GM23248 (cell line): ENCODE data around the gene HINT3. TPM values are rescaled to one million over a fixed set of nuclear protein-coding genes. Genes with fewer than 3 reads are reported as not detected.

Experiments used
- DNase-seq: peaks from one replicate; pipeline ENCODE4 v3.0.0-alpha.2; 2015
- H2AFZ ChIP-seq: fragments of 200-600 bp; sonication (generic); 2 replicates; pipeline ENCODE4 v1.6.1; 2016; ENCODE audit warnings: antibody characterized with exemption
- H3F3A ChIP-seq: fragments of 200-600 bp; sonication (generic); 2 replicates; pipeline ENCODE4 v1.6.1; 2016; ENCODE audit warnings: mild to moderate bottlenecking, antibody characterized with exemption, mixed run types; ENCODE audit not compliant: insufficient read depth
- H3K27ac ChIP-seq: fragments of 200-600 bp; sonication (generic); 2 replicates; pipeline ENCODE4 v1.5.1; 2016; ENCODE audit warnings: mild to moderate bottlenecking
- H3K27me3 ChIP-seq: fragments of 200-600 bp; sonication (generic); replicated peaks from 2 replicates; pipeline ENCODE4 v1.6.1; 2016; ENCODE audit warnings: mild to moderate bottlenecking; ENCODE audit not compliant: insufficient read depth
- H3K36me3 ChIP-seq: fragments of 200-600 bp; sonication (generic); 2 replicates; pipeline ENCODE4 v1.6.1; 2016; ENCODE audit warnings: low read depth, mild to moderate bottlenecking
- H3K4me1 ChIP-seq: fragments of 200-600 bp; sonication (generic); 2 replicates; pipeline ENCODE4 v1.6.1; 2016; ENCODE audit warnings: mild to moderate bottlenecking; ENCODE audit not compliant: insufficient read depth
- H3K4me2 ChIP-seq: fragments of 200-600 bp; sonication (generic); one replicate; pipeline ENCODE4 v1.6.1; 2016; ENCODE audit warnings: mild to moderate bottlenecking; ENCODE audit not compliant: unreplicated experiment
- H3K4me3 ChIP-seq: fragments of 200-600 bp; sonication (generic); 2 replicates; pipeline ENCODE4 v1.5.1; 2016; ENCODE audit warnings: mild to moderate bottlenecking
- H3K79me2 ChIP-seq: fragments of 200-600 bp; sonication (generic); 2 replicates; pipeline ENCODE4 v1.6.1; 2016; ENCODE audit warnings: mild to moderate bottlenecking; ENCODE audit not compliant: insufficient read depth
- H3K9ac ChIP-seq: fragments of 200-600 bp; sonication (generic); 2 replicates; pipeline ENCODE4 v1.6.1; 2016; ENCODE audit warnings: mild to moderate bottlenecking
- H3K9me2 ChIP-seq: fragments of 200-600 bp; sonication (generic); 2 replicates; pipeline ENCODE4 v1.6.1; 2016; ENCODE audit warnings: mixed run types, mild to moderate bottlenecking, moderate library complexity; ENCODE audit not compliant: insufficient read depth
- H3K9me3 ChIP-seq: fragments of 200-600 bp; sonication (generic); one replicate; pipeline ENCODE4 v1.6.1; 2017; ENCODE audit warnings: low read depth
- H4K20me1 ChIP-seq: fragments of 200-600 bp; sonication (generic); 2 replicates; pipeline ENCODE4 v1.6.0; 2016; ENCODE audit not compliant: insufficient read depth
- EZH2 ChIP-seq: fragments of 200-600 bp; sonication (generic); IDR thresholded peaks from 2 replicates; pipeline ENCODE4 v1.6.1; 2018; ENCODE audit warnings: antibody characterized with exemption, mild to moderate bottlenecking; ENCODE audit not compliant: insufficient read depth, poor library complexity, severe bottlenecking
- EZH2phosphoT487 ChIP-seq: fragments of 200-600 bp; sonication (generic); IDR thresholded peaks from 2 replicates; pipeline ENCODE4 v1.6.1; 2018; ENCODE audit warnings: antibody characterized with exemption, moderate library complexity, mild to moderate bottlenecking, low read depth; ENCODE audit not compliant: insufficient read depth
- WGBS, 2 experiments: methylation state at CpG; one replicate each; pipeline ENCODE4 v1.1.6; 2015 to 2017; ENCODE audit warnings: low lambda C conversion rate in 2 of 2, low coverage in 1 of 2; ENCODE audit errors: missing lambda C conversion rate in 2 of 2; 5-methylcytosine and 5-hydroxymethylcytosine counted together
- in situ Hi-C: fragments of 300-500 bp; cut with MboI; formaldehyde crosslinking; loops from 2 replicates; pipeline ENCODE4 v1.15.0; 2020
- polyA plus RNA-seq: library from polyadenylated mRNA; unstranded; fragments of >200 nt; fragmentation: Nextera tagmentation; extraction: Ambion mirVana; gene quantifications from 2 replicates; pipeline ENCODE4 v1.2.1, GENCODE V29; 2016
- total RNA-seq: library from RNA; depleted of rRNA; stranded (reverse); fragments of >200 nt; shearing (Covaris generic); gene quantifications from 2 replicates; pipeline ENCODE4 v1.2.3, GENCODE V29; 2014

HINT3 gene
- total and polyA plus RNA-seq, 2 experiments from 2014 or later = 7.0 to 20.5 TPM

GRCh38 chr6:125957391-125957693, 772 bp downstream of the HINT3 start:
- WGBS, 2 experiments = 0 to 4% methylated on average over 3 of the region's 3 CpGs

GRCh38 chr6:125957845-125958244, 1.3 kb downstream of the HINT3 start:
- in situ Hi-C loops = loop anchor here (10.0 kb wide), 1 partner anchor 653 kb away; the partner anchor contains the start of gene HDDC2
- WGBS, 2 experiments = 41 to 42% methylated on average over 4 of the region's 4 CpGs
- H3K27me3 ChIP-seq = no peaks in the 10 kb centered on the region
- 0 out of 2 replicates have a peak, but pooled peaks cover 12% of the 10 kb centered on the region for H3K4me1 ChIP-seq
- H3K36me3 ChIP-seq = no peaks in the 10 kb centered on the region
- no peak for TF ChIP-seq EZH2phosphoT487
- TF ChIP-seq EZH2 = no peak
- peak overlapping the region; percentile 28; the same call in 1 of the 2 replicates for H3K27ac ChIP-seq
- H3F3A ChIP-seq = no peaks in the 10 kb centered on the region
- H3K9me3 ChIP-seq = no peaks in the 10 kb centered on the region
- peaks cover 15% of the 10 kb centered on the region; the same call in 1 of the 2 replicates for H3K79me2 ChIP-seq
- peak overlapping the region; percentile 76 for H3K9ac ChIP-seq
- peak; percentile 69 for DNase-seq
- H3K4me2 ChIP-seq = peak overlapping the region; percentile 87
- no peaks in the 10 kb centered on the region for H3K9me2 ChIP-seq
- no peaks in the 10 kb centered on the region for H4K20me1 ChIP-seq
- H3K4me3 ChIP-seq = peak overlapping the region; percentile 75
- peak overlapping the region; percentile 96 for H2AFZ ChIP-seq

More at GRCh38 chr6:125957391-125957693, 772 bp downstream of the HINT3 start:
- peaks cover 15% of the 10 kb centered on the region; the same call in 1 of the 2 replicates for H3K79me2 ChIP-seq
- H3K9me2 ChIP-seq = no peaks in the 10 kb centered on the region
- peak overlapping the region; percentile 87 for H3K4me2 ChIP-seq
- no peaks in the 10 kb centered on the region for H3K27me3 ChIP-seq
- H3K4me1 ChIP-seq = 0 out of 2 replicates have a peak, but pooled peaks cover 12% of the 10 kb centered on the region
- TF ChIP-seq EZH2 (no peak), EZH2phosphoT487 (no peak)
- no peaks in the 10 kb centered on the region for H3K9me3 ChIP-seq
- peak overlapping the region; percentile 76 for H3K9ac ChIP-seq
- no peaks in the 10 kb centered on the region for H3K36me3 ChIP-seq
- no peaks in the 10 kb centered on the region for H3F3A ChIP-seq
- no peak for DNase-seq
- no peaks in the 10 kb centered on the region for H4K20me1 ChIP-seq
- peak overlapping the region; percentile 75 for H3K4me3 ChIP-seq
- peak overlapping the region; percentile 28; the same call in 1 of the 2 replicates for H3K27ac ChIP-seq
- peak overlapping the region; percentile 96 for H2AFZ ChIP-seq
- in situ Hi-C loops = loop anchor here (10.0 kb wide), 1 partner anchor 653 kb away; the partner anchor contains the start of gene HDDC2

GRCh38 chr6:125959041-125959440, 2.5 kb downstream of the HINT3 start:
- H4K20me1 ChIP-seq = no peaks in the 10 kb centered on the region
- DNase-seq = no peak
- no peak overlapping the region for H3K4me2 ChIP-seq
- H3K9me2 ChIP-seq = no peaks in the 10 kb centered on the region
- WGBS, 2 experiments = 87 to 89% methylated on average over 4 of the region's 4 CpGs
- peaks cover 15% of the 10 kb centered on the region; the same call in 1 of the 2 replicates for H3K79me2 ChIP-seq
- H3F3A ChIP-seq = no peaks in the 10 kb centered on the region
- no peak overlapping the region for H3K9ac ChIP-seq
- H3K4me1 ChIP-seq = 0 out of 2 replicates have a peak, but pooled peaks cover 12% of the 10 kb centered on the region
- no peaks in the 10 kb centered on the region for H3K36me3 ChIP-seq
- H3K4me3 ChIP-seq = no peak overlapping the region
- no peak overlapping the region for H3K27ac ChIP-seq
- H3K27me3 ChIP-seq = no peaks in the 10 kb centered on the region
- TF ChIP-seq EZH2phosphoT487 (no peak), EZH2 (no peak)
- in situ Hi-C loops = loop anchor here (10.0 kb wide), 1 partner anchor 654 kb away; the partner anchor contains the start of gene HDDC2
- H3K9me3 ChIP-seq = no peaks in the 10 kb centered on the region
- H2AFZ ChIP-seq = no peak overlapping the region

GRCh38 chr6:125961117-125961516, 4.5 kb downstream of the HINT3 start:
- in situ Hi-C loops = no loop called here
- Histone ChIP-seq H3K4me1 (0 out of 2 replicates have a peak, but pooled peaks cover 12% of the 10 kb centered on the region), H3F3A (no peaks in the 10 kb centered on the region), H2AFZ (no peak overlapping the region), H3K4me2 (no peak overlapping the region), H3K9me2 (no peaks in the 10 kb centered on the region), H3K9ac (no peak overlapping the region), H3K79me2 (peaks cover 15% of the 10 kb centered on the region), H3K27ac (no peak overlapping the region), H3K4me3 (no peak overlapping the region), H4K20me1 (no peaks in the 10 kb centered on the region), H3K9me3 (no peaks in the 10 kb centered on the region), H3K27me3 (no peaks in the 10 kb centered on the region), H3K36me3 (no peaks in the 10 kb centered on the region)
- no peak for DNase-seq
- no peak for TF ChIP-seq EZH2phosphoT487
- TF ChIP-seq EZH2 = no peak
- 87 to 97% methylated on average over 3 of the region's 3 CpGs for WGBS, 2 experiments
